ENCODE measurements around the gene CD58.

- TF ChIP-seq CTCF (IDR thresholded peaks at IDR 0.05): no peak
- TF ChIP-seq POLR2A (IDR thresholded peaks at IDR 0.05): no peak
Measured at GRCh38 chr1:116571215-116571919, 541 bp upstream of the CD58 start.
